IMR-90 (cell line): Measurements from ENCODE around the gene CCNG1. TPM values are rescaled to one million over a fixed set of nuclear protein-coding genes. Genes with fewer than 3 reads are reported as not detected.

Experiments
- ATAC-seq: fragments of 200-7000 bp; cut with Tn5 transposase; 2 replicates; pipeline ENCODE4 v1.9.1; 2020; ENCODE audit warnings: low read depth, mild to moderate bottlenecking, moderate library complexity
- BruUV-seq: library from RNA; stranded (reverse); fragments of 400-500 nt; replicated peaks from 2 replicates; lab custom pipeline; 2021; lab: Mats Ljungman, UMichigan
- CTCF ChIA-PET: fragments of 300-600 bp; formaldehyde crosslinking; extraction: SDS; loops from one replicate; lab custom pipeline; 2021; ENCODE audit warnings: antibody characterized with exemption; lab: Yijun Ruan, JAX
- POLR2A ChIA-PET: fragments of 300-600 bp; sonication (Branson Sonifier 250); formaldehyde crosslinking; loops from one replicate; lab custom pipeline; 2022; ENCODE audit warnings: antibody characterized with exemption; ENCODE audit not compliant: unreplicated experiment; lab: Charles Lee
- DNase-seq: peaks from one replicate; pipeline ENCODE4 v3.0.0; 2013
- H2AFZ ChIP-seq: replicated peaks from 2 replicates; pipeline ENCODE3; 2013; ENCODE audit warnings: low read length, mild to moderate bottlenecking; ENCODE audit not compliant: poor library complexity
- H2AK5ac ChIP-seq: 2 replicates; pipeline ENCODE4 v1.6.1; 2013; ENCODE audit warnings: low read depth, low read length, inconsistent platforms
- H2AK9ac ChIP-seq: replicated peaks from 2 replicates; pipeline ENCODE3; 2013; ENCODE audit warnings: mild to moderate bottlenecking, low read depth, low read length, moderate library complexity; ENCODE audit not compliant: poor library complexity
- H2BK120ac ChIP-seq: 2 replicates; pipeline ENCODE4 v1.6.1; 2013; ENCODE audit warnings: low read depth, low read length, inconsistent platforms
- H2BK15ac ChIP-seq: 3 replicates; pipeline ENCODE4 v1.6.1; 2013; ENCODE audit warnings: low read depth, low read length, inconsistent platforms
- H2BK20ac ChIP-seq: 2 replicates; pipeline ENCODE4 v1.6.1; 2013; ENCODE audit warnings: low read depth, mild to moderate bottlenecking, inconsistent platforms, low read length, moderate library complexity
- H2BK5ac ChIP-seq: 2 replicates; pipeline ENCODE4 v1.6.1; 2013; ENCODE audit warnings: mild to moderate bottlenecking, low read depth, low read length, inconsistent platforms; ENCODE audit not compliant: poor library complexity, severe bottlenecking
- H3K14ac ChIP-seq: replicated peaks from 2 replicates; pipeline ENCODE4 v1.6.1; 2013; ENCODE audit warnings: low read depth, low read length, inconsistent platforms
- H3K18ac ChIP-seq: 2 replicates; pipeline ENCODE4 v1.6.1; 2013; ENCODE audit warnings: low read depth, low read length, control low read depth
- H3K23ac ChIP-seq: 2 replicates; pipeline ENCODE4 v1.6.1; 2013; ENCODE audit warnings: low read depth, low read length, inconsistent platforms
- H3K27ac ChIP-seq: 2 replicates; pipeline ENCODE4 v1.5.1; 2013; ENCODE audit warnings: mild to moderate bottlenecking, control low read depth, low read length; ENCODE audit not compliant: insufficient read depth
- H3K27me3 ChIP-seq: 2 replicates; pipeline ENCODE4 v1.6.1; 2013; ENCODE audit warnings: low read length; ENCODE audit not compliant: control insufficient read depth, insufficient read depth
- H3K36me3 ChIP-seq: 2 replicates; pipeline ENCODE4 v1.6.1; 2013; ENCODE audit warnings: low read length, mixed read lengths; ENCODE audit not compliant: control insufficient read depth, insufficient read depth
- H3K4ac ChIP-seq: 2 replicates; pipeline ENCODE4 v1.6.1; 2013; ENCODE audit warnings: low read depth, low read length, inconsistent platforms
- H3K4me1 ChIP-seq: 2 replicates; pipeline ENCODE4 v1.6.1; 2013; ENCODE audit warnings: low read length, mixed read lengths; ENCODE audit not compliant: control insufficient read depth, insufficient read depth
- H3K4me2 ChIP-seq: 2 replicates; pipeline ENCODE4 v1.6.1; 2013; ENCODE audit warnings: low read depth, mild to moderate bottlenecking, control low read depth, low read length, moderate library complexity
- H3K4me3 ChIP-seq: 2 replicates; pipeline ENCODE4 v1.5.1; 2013; ENCODE audit warnings: low read depth, mild to moderate bottlenecking, control low read depth, low read length, moderate library complexity; ENCODE audit not compliant: insufficient read depth
- H3K56ac ChIP-seq: 2 replicates; pipeline ENCODE4 v1.6.1; 2013; ENCODE audit warnings: low read length, inconsistent platforms; ENCODE audit not compliant: insufficient read depth; ENCODE audit errors: extremely low read depth
- H3K79me1 ChIP-seq, 2 experiments: 2 replicates each; pipeline ENCODE4 v1.6.1; 2013; ENCODE audit warnings: low read length in 2 of 2, inconsistent platforms in 1 of 2, low read depth in 1 of 2
- H3K9ac ChIP-seq: 2 replicates; pipeline ENCODE4 v1.6.1; 2013; ENCODE audit warnings: low read depth, low read length, control low read depth
- H3K9me1 ChIP-seq: 2 replicates; pipeline ENCODE4 v1.6.1; 2013; ENCODE audit warnings: low read length, inconsistent platforms; ENCODE audit not compliant: insufficient read depth
- H3K9me3 ChIP-seq: 2 replicates; pipeline ENCODE4 v1.6.1; 2013; ENCODE audit warnings: low read length; ENCODE audit not compliant: control insufficient read depth, insufficient read depth
- H4K20me1 ChIP-seq: 2 replicates; pipeline ENCODE4 v1.6.1; 2013; ENCODE audit warnings: low read length, inconsistent platforms; ENCODE audit not compliant: insufficient read depth
- H4K5ac ChIP-seq: 2 replicates; pipeline ENCODE4 v1.6.1; 2013; ENCODE audit warnings: mild to moderate bottlenecking, low read depth, low read length, control low read depth
- H4K8ac ChIP-seq, 2 experiments: 2 replicates each; pipeline ENCODE4 v1.6.1; 2013; ENCODE audit warnings: low read depth in 2 of 2, low read length in 2 of 2, control low read depth in 1 of 2, inconsistent platforms in 1 of 2
- H4K91ac ChIP-seq: 2 replicates; pipeline ENCODE4 v1.6.1; 2013; ENCODE audit warnings: low read depth, low read length, inconsistent platforms; ENCODE audit not compliant: insufficient read depth
- MAZ ChIP-seq: IDR thresholded peaks from 2 replicates; pipeline ENCODE4 v1.6.1; 2012; ENCODE audit warnings: low read depth, mild to moderate bottlenecking, low read length, improper control_type of control experiment, moderate library complexity, borderline replicate concordance
- MXI1 ChIP-seq: IDR thresholded peaks from 2 replicates; pipeline ENCODE4 v1.6.1; 2012; ENCODE audit warnings: low read depth, mild to moderate bottlenecking, low read length, moderate library complexity, borderline replicate concordance
- POLR2A ChIP-seq: IDR thresholded peaks from 2 replicates; pipeline ENCODE4 v1.6.1; 2012; ENCODE audit warnings: mild to moderate bottlenecking, low read depth, low read length
- RCOR1 ChIP-seq: IDR thresholded peaks from 2 replicates; pipeline ENCODE4 v1.6.1; 2012; ENCODE audit warnings: mild to moderate bottlenecking, low read length, improper control_type of control experiment; ENCODE audit not compliant: insufficient replicate concordance
- WGBS, 2 experiments: methylation state at CpG; one replicate each; pipeline versions ENCODE4 v1.1.5 to v1.1.7; 2013; ENCODE audit warnings: missing lambda C conversion rate in 2 of 2; ENCODE audit not compliant: insufficient read length in 1 of 2; ENCODE audit errors: extremely low coverage in 2 of 2; 5-methylcytosine and 5-hydroxymethylcytosine counted together
- dilution Hi-C: fragments of 300-500 bp; cut with HindIII; formaldehyde crosslinking; loops from one replicate; pipeline ENCODE4 v1.14.3; 2018; ENCODE audit warnings: low sequenced_read_pairs; ENCODE audit not compliant: unreplicated experiment
- in situ Hi-C: fragments of 300-500 bp; cut with MboI; formaldehyde crosslinking; loops from 3 replicates; pipeline ENCODE4 v1.14.3; 2019; ENCODE audit warnings: low sequenced_read_pairs, inconsistent platforms, mixed read lengths
- intact Hi-C: fragments of 100-400 bp; cut with micrococcal nuclease; formaldehyde crosslinking; loops from 2 replicates; pipeline ENCODE4 v1.10.0; 2022
- polyA plus RNA-seq, 3 experiments: library from polyadenylated mRNA; depleted of rRNA; stranded (reverse); fragments of >200 nt; gene quantifications; 2 replicates each; pipeline ENCODE4 v1.2.3, GENCODE V29; 2012; ENCODE audit warnings: low replicate concordance in 1 of 3
- total RNA-seq: library from RNA; depleted of rRNA; stranded (reverse); fragments of >200 nt; gene quantifications from 2 replicates; pipeline ENCODE4 v1.2.3, GENCODE V29; 2012

Gene CCNG1
- total and polyA plus RNA-seq, 2 of the 4 experiments (the other 2 are of a cell fraction): 72.0 to 382 TPM

DNA sequence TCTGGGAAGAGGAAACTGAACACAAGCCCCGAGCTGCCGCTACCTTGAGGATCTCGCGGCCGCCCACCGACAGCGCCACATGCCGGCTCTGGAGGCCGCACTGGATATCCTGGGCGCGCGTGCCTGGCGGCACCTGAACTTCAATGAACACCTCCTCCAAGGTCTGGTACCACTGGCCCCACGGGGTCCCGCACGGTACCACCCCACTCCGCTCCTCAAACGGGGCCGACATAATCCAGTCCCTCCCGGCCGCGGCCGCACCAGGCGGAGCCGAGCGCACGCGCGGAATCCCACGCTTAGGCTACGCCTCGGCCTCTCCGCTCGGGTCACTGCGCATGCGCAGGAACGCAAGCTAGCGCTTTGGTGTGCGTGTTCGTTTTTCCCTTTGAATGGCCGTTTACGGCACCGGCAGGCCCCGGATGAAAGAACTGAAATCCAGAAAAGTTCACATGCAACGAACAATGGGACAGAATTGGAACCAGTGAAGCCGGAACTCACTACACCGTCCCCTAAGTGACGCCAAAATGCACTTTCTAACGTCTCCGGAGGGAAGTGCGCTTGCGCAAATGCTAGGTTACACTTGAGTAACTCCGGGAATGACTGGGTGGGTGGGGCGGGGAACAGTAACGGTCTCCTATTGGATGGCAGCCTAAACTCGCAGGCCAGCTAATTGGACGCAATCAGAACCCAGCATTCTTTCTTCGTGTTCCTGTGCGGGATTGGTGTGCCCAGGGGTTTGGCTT, 22.6 kb downstream of the CCNG1 start, which contains the start of gene NUDCD2 (continued):
- TF ChIP-seq MAZ (no peak), RCOR1 (no peak)

DNA sequence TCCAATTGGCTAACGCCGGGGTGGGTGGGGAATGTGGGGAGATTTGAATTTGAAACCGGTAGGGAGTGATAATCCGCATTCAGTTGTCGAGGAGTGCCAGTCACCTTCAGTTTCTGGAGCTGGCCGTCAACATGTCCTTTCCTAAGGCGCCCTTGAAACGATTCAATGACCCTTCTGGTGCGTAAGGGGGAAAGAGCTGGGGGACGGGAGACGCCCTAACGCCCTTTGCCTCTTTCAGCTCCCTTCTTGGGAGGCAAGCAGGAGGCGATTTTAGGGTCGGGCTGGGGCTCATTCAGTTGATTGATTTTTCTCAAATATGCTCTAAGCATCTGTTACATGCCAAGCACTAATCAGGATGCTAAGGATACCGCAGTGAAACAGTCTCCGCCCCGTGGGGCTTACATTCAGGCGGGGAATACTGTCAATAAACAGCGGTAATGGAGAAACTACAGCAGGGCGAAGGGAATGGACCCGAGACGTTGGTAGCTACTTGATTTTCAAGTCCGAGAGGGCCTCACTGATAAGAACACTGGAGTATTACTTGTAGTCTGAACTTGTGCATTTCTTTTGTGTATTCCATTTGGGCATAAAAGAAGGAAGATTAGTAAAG, 23.3 kb downstream of the CCNG1 start, which contains the start of gene HMMR:
Gene HMMR (plus strand): TSS at position 71 of the 610 bp plus-strand sequence. CDS start 61 bp downstream, at position 132.
- ATAC-seq (no peak), DNase-seq (peak; percentile 23)
- Histone ChIP-seq H4K91ac (peak within 1 kb of the TSS; percentile 95), H3K27ac (peak within 1 kb of the TSS; percentile 89), H2BK120ac (peak within 1 kb of the TSS; percentile 84), H3K36me3 (no peaks in the 10 kb centered on the region), H2BK5ac (peak within 1 kb of the TSS; percentile 94), H2BK15ac (peak within 1 kb of the TSS; percentile 89; the same call in 2 of the 3 replicates), H3K4me1 (no peaks in the 10 kb centered on the region), H2AK5ac (peak within 1 kb of the TSS; percentile 76), H3K23ac (peak within 1 kb of the TSS; percentile 97), H3K4ac (peak within 1 kb of the TSS; percentile 98), H2BK20ac (peak within 1 kb of the TSS; percentile 48; the same call in 1 of the 2 replicates), H3K9ac (peak within 1 kb of the TSS; percentile 90), H4K20me1 (no peaks in the 10 kb centered on the region), H3K79me1 (peaks cover 13 to 17% of the 10 kb centered on the region in 2 experiments; a peak in 3 of 4 replicates), H4K5ac (peak within 1 kb of the TSS; percentile 95), H3K56ac (peak within 1 kb of the TSS; percentile 99), H3K4me2 (peak within 1 kb of the TSS; percentile 96), H3K18ac (peak within 1 kb of the TSS; percentile 95), H3K9me1 (no peaks in the 10 kb centered on the region), H3K4me3 (peak within 1 kb of the TSS; percentile 65), H3K27me3 (no peaks in the 10 kb centered on the region), H2AK9ac (peak within 1 kb of the TSS; percentile 75), H3K14ac (peak within 1 kb of the TSS; percentile 96), H3K9me3 (no peaks in the 10 kb centered on the region), H4K8ac (peak within 1 kb of the TSS; percentile 70 to 99), H2AFZ (peak within 1 kb of the TSS; percentile 89)
- POLR2A ChIA-PET: interaction anchor here (0.6 to 0.7 kb wide), 4 partner anchors 15 to 318 kb away, joined by 3 to 4 read pairs (median 3); no protein-coding TSS in a partner anchor
- WGBS, 2 experiments: 0% methylated on average over 6 of the region's 23 CpGs; no CpG with 5 or more reads in 1 of the 2 experiments
- BruUV-seq: TSS peak; percentile 96
- intact Hi-C loops (loop anchor here (1.0 kb wide), 1 partner anchor 44 kb away; no protein-coding TSS in a partner anchor), dilution Hi-C loops (no loop called here), in situ Hi-C loops (no loop called here)
- TF ChIP-seq MXI1: peak; percentile 75; the same call in 1 of the 2 replicates
- TF ChIP-seq POLR2A: no peak
- CTCF ChIA-PET: interaction anchor here (0.7 kb wide), 1 partner anchor 22 kb away, joined by 3 read pairs; no protein-coding TSS in a partner anchor
